Right lobe of liver (tissue), 6 donors: ENCODE data around the gene UNC13B. TPM values are rescaled to one million over a fixed set of nuclear protein-coding genes. Genes with fewer than 3 reads are reported as not detected.
"Not testable (repeated sequence)": the region's sequence is repeated elsewhere in the genome, so short reads cannot be mapped to it uniquely, and the experiment has no call there.

ENCODE experiments used
- ATAC-seq, 4 donors: fragments of 200-7000 bp; cut with Tn5 transposase; one replicate each; pipeline ENCODE4 v1.9.1; 2020; ENCODE audit warnings: mild to moderate bottlenecking in 4 of 4, moderate library complexity in 4 of 4
- DNase-seq, 3 donors: peaks; one replicate each; pipeline ENCODE4 v3.0.0-alpha.2; 2020
- H3K27ac ChIP-seq, 3 donors: fragments of 200-600 bp; one replicate each; pipeline ENCODE4 v1.8.0; 2022
- H3K27me3 ChIP-seq, 2 donors: fragments of 200-600 bp; one replicate each; pipeline ENCODE4 v1.8.0; 2022
- H3K36me3 ChIP-seq, 4 donors: fragments of 200-600 bp; sonication (generic) in 1 of 4; one replicate each; pipeline versions ENCODE4 v1.5.1 to v1.8.0; 2017 to 2022; ENCODE audit warnings: control low read depth in 1 of 4
- H3K4me1 ChIP-seq, 4 donors: fragments of 200-600 bp; sonication (generic) in 1 of 4; one replicate each; pipeline versions ENCODE4 v1.5.1 to v1.8.0; 2017 to 2022; ENCODE audit warnings: control low read depth in 1 of 4
- H3K4me3 ChIP-seq, 3 donors: fragments of 200-600 bp; one replicate each; pipeline ENCODE4 v1.8.0; 2022
- H3K9me3 ChIP-seq, 4 donors: fragments of 200-600 bp; sonication (generic) in 1 of 4; one replicate each; pipeline versions ENCODE4 v1.5.1 to v1.8.0; 2017 to 2022; ENCODE audit warnings: control low read depth in 1 of 4
- POLR2A ChIP-seq: fragments of 450-650 bp; IDR thresholded peaks from one replicate; pipeline ENCODE4 v1.6.1; 2017; ENCODE audit warnings: antibody characterized with exemption, mild to moderate bottlenecking
- WGBS: methylation state at CpG from one replicate; pipeline ENCODE4 v1.1.6; 2018; ENCODE audit warnings: low coverage, low lambda C conversion rate; ENCODE audit not compliant: insufficient coverage; ENCODE audit errors: missing lambda C conversion rate; 5-methylcytosine and 5-hydroxymethylcytosine counted together
- intact Hi-C, 2 donors: fragments of 100-400 bp; cut with DNase I; formaldehyde crosslinking; loops; one replicate each; pipeline versions ENCODE4 v1.11.2 to v1.14.1; 2022
- total RNA-seq, 6 experiments: library from RNA; depleted of rRNA in 2 of 6; stranded (reverse); fragments of >200 nt in 2 of 6; fragmentation: NEBNext Ultra II Directional in 3 of 6; extraction: Animal tissue kit (Norgen Biotek cat#: 25700) in 3 of 6; gene quantifications; one replicate each; pipeline versions ENCODE4 v1.1.0 to v1.2.4, GENCODE V29; 2016 to 2023
- TF ChIP-seq, protein P1 (sequence below), 4 donors: fragments of 200-600 bp in 3 of 4; fragments of 450-650 bp in 1 of 4; IDR thresholded peaks; one replicate each; pipeline versions ENCODE4 v1.5.1 to v1.8.0; 2016 to 2022; ENCODE audit warnings: antibody characterized with exemption in 4 of 4, mild to moderate bottlenecking in 2 of 4
- donor health status: DM: no; HTN: yes; CAD: no.
- donor health status: DM: no; HTN: no; CAD: no.
- donor health status: DM: no; HTN: no; CAD: no.
- donor health status: DM: no; HTN: yes; CAD: no.
- donor health status: DM: no; HTN: yes; CAD: no.

UNC13B gene
- total RNA-seq, 6 experiments from 2014 or later: 14.5 to 23.0 (median 20.7) TPM

DNA sequence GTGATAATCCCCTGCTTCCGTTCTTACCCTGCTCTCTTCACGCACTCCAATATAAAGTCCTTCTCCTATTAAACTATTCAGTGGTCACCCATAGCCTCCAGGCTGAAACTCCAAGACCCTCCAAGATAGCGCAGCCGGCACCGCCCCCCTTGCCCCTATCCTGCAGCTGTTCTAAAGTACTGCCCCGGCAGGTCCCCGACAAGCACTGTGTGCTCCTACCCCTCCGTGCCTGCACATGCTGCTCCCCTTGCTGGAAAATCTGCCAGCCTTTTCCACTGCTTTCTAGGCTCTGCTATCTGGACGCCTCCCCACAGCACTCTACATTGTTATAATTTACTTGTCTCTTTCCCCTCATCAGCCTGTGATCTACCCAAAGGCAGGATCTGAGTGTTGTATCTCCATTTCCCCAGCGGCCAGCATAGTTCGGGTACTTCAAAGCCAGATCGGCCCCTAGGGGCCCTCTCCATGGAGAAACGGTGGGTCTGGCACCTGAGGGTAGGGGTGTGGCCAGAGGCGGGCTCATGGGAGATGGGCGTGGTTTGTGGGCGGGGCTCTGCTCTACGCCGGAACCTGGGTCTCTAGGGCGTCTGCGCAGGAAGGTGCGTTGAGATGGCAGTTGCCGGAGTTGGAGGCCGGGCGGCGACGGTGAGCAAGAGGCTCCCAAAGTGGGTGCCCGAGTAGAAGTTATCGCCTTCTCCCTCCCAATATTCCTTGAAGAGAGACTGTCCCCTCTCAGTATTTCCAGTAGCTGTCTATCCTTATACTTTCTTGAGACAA is 244.6 kb downstream of the UNC13B start:
- H3K9me3 ChIP-seq: no peaks in the 10 kb centered on the region
- no peaks in the 10 kb centered on the region for H3K4me1 ChIP-seq
- no peaks in the 10 kb centered on the region for H3K27me3 ChIP-seq
- no peaks in the 10 kb centered on the region for H3K36me3 ChIP-seq
- WGBS: 51% methylated on average over 15 of the region's 28 CpGs
- intact Hi-C loops: no loop called here
- ATAC-seq (peak in 3 of 4 donors; percentile 44 to 57 (median 54)), DNase-seq (no peak)
- no peak overlapping the region for H3K4me3 ChIP-seq
- H3K27ac ChIP-seq: no peak overlapping the region
- no peak for TF ChIP-seq POLR2A
- TF ChIP-seq, protein P1, sequence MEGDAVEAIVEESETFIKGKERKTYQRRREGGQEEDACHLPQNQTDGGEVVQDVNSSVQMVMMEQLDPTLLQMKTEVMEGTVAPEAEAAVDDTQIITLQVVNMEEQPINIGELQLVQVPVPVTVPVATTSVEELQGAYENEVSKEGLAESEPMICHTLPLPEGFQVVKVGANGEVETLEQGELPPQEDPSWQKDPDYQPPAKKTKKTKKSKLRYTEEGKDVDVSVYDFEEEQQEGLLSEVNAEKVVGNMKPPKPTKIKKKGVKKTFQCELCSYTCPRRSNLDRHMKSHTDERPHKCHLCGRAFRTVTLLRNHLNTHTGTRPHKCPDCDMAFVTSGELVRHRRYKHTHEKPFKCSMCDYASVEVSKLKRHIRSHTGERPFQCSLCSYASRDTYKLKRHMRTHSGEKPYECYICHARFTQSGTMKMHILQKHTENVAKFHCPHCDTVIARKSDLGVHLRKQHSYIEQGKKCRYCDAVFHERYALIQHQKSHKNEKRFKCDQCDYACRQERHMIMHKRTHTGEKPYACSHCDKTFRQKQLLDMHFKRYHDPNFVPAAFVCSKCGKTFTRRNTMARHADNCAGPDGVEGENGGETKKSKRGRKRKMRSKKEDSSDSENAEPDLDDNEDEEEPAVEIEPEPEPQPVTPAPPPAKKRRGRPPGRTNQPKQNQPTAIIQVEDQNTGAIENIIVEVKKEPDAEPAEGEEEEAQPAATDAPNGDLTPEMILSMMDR (IDR thresholded peaks at IDR 0.05): no peak

- H3K27ac ChIP-seq: no peak overlapping the region
- WGBS: 82% methylated on average over 3 of the region's 3 CpGs
- no peaks in the 10 kb centered on the region for H3K4me1 ChIP-seq
- ATAC-seq: no peak
- H3K27me3 ChIP-seq: no peaks in the 10 kb centered on the region
- intact Hi-C loops: no loop called here
- DNase-seq: no peak
- no peaks in the 10 kb centered on the region for H3K36me3 ChIP-seq
- TF ChIP-seq, protein P1 (IDR thresholded peaks at IDR 0.05): no peak
- TF ChIP-seq POLR2A: no peak
- H3K9me3 ChIP-seq: no peaks in the 10 kb centered on the region
- H3K4me3 ChIP-seq: no peak overlapping the region
Observed at GRCh38 chr9:35407846-35408245, 246.0 kb downstream of the UNC13B start.

DNA sequence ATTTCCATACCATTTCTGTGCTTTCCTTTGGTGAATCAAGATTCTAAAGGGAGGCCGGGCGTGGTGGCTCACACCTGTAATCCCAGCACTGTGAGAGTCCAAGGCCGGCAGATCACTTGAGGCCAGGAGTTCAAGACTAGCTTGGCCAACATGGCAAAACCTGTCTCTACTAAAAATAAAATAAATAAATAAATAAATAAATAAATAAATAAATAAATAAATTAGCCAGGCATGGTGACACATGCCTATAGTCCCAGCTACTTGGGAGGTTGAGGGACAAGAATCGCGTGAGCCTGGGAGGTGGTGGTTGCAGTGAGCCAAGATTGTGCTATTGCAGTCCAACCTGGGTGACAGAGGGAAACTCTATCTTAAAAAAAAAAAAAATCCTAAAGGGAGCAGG is 247.6 kb downstream of the UNC13B start:
- 83% methylated on average over 5 of the region's 5 CpGs for WGBS
- H3K4me3 ChIP-seq, H3K27me3 ChIP-seq, H3K4me1 ChIP-seq, H3K9me3 ChIP-seq, H3K27ac ChIP-seq, ATAC-seq, DNase-seq, intact Hi-C loops, H3K36me3 ChIP-seq: not testable (repeated sequence)

DNA sequence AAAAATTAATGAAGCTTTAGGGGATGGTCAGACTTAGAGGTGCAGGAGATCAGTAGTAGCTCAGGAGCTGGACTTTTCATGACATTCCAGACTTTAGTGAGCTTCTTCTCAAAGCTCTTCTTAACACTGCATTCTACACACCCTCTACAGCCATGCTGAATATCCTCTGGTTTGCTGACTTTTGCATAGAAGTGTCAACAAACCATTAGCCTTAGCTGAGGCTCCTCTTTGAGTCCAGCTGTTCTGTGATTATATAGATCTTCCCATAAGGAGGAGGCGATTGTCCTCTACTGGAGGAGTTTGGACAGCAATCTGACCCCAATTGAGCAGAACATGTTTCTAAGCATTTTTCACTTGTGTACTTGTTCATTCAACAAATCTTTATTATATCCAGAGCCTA is 253.1 kb downstream of the UNC13B start:
- ATAC-seq (no peak), DNase-seq (no peak)
- Histone ChIP-seq H3K4me3 (no peak overlapping the region), H3K27ac (no peak overlapping the region), H3K36me3 (no peaks in the 10 kb centered on the region), H3K9me3 (no peaks in the 10 kb centered on the region), H3K4me1 (no peaks in the 10 kb centered on the region), H3K27me3 (no peaks in the 10 kb centered on the region)
- 89% methylated on average over 1 of the region's 1 CpG for WGBS
- TF ChIP-seq, protein P1 (IDR thresholded peaks at IDR 0.05): no peak
- TF ChIP-seq POLR2A: no peak
- intact Hi-C loops: no loop called here

DNA sequence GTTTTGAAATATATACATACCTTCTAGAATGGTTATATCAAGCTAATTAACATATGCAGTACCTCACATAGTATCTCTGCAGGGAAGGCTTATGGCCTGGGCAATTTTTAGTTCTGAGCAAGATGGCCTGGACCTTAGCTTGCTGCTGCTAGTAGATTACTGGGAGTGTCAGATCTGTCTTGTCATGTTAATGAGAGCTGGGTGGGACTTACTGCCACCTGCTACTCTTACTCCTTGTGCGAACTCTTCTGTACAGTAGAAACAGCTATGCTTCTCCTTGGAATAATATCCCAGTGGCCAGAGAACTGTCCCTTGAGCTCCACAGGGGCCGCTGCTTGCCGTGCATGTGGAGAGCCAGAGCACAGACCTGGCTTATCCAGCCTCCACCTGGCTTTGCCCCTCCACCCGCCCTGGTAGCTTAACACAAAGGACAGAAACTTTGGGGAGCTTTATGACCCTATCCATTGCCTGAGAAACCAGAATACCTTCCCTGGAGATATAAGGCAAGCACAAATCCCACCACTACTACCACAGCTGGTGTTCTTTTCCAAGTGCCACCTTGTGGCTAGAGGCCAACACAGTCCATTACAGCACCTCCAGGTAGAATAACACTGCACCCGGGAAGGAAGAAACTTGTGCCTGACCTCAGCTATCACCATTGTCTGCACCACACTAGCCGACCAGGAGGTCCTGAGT is 253.7 kb downstream of the UNC13B start:
- intact Hi-C loops: no loop called here
- H3K27ac ChIP-seq: no peak overlapping the region
- TF ChIP-seq POLR2A: no peak
- TF ChIP-seq, protein P1 (IDR thresholded peaks at IDR 0.05): no peak
- H3K4me1 ChIP-seq: no peaks in the 10 kb centered on the region
- ATAC-seq (no peak), DNase-seq (no peak)
- 83% methylated on average over 4 of the region's 6 CpGs for WGBS
- no peak overlapping the region for H3K4me3 ChIP-seq
- no peaks in the 10 kb centered on the region for H3K27me3 ChIP-seq
- H3K36me3 ChIP-seq: no peaks in the 10 kb centered on the region
- no peaks in the 10 kb centered on the region for H3K9me3 ChIP-seq
